HG02571 (cell line): ENCODE measurements around the gene LILRA5.
"Not testable (repeated sequence)": the region's sequence is repeated elsewhere in the genome, so short reads cannot be mapped to it uniquely, and the experiment has no call there.

ENCODE experiments used
- ATAC-seq: cut with Tn5 transposase; IDR thresholded peaks from one replicate; pipeline ENCODE4 v1.9.1; 2021; ENCODE audit warnings: mild to moderate bottlenecking, moderate library complexity; ENCODE audit not compliant: unreplicated experiment

LILRA5 gene

DNA sequence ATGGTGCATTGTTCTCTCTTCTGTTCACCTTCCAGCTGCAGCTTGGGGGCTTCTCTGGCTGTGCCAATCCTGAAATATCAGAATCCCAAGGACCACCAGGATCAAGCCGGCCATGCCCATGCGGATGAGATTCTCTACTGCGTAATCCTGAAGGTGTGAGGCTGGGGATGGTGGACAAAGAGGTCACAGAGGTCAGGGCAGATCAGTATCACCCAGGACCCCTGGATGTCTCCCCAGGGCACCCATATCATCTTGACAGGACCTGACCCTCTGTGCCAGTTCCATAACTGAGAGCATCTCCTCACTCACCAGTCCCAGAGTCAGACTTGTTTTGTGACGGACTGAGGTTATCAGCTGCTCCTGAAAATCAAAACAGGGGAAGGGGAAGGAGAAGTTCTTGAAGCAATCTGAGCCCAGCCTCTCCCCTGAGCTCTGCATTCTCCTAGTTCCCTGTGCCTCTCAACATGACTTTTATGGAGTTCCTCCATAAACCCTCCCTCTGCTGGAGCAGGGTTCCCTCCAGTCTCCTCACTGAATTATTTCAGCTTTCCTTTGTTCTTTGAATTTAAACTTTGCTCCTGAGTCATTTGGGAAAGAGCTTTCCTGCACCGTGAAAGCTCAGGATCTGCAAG lies 5.5 kb downstream of the LILRA5 start:
- ATAC-seq, result no peak

DNA sequence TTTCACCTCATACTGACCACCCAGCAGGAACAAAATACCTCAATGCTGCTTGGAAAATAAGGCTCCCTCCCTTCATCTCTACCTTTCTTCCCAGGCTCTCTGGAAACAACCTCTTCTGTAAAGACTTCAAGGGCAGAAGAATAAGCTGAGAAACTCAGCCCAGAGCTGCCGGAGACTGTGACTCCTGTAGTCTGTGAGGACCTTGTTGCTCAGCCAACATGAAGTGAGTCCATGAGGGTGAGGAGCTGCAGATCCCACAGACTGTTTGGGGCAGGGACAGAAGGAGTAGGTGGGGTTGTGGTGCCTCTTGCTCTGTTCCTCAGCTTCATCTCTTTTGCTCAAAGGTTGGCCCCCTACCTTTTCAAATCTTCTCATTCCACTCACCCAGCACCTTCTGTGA lies 7.8 kb downstream of the LILRA5 start:
- ATAC-seq, result no peak

DNA sequence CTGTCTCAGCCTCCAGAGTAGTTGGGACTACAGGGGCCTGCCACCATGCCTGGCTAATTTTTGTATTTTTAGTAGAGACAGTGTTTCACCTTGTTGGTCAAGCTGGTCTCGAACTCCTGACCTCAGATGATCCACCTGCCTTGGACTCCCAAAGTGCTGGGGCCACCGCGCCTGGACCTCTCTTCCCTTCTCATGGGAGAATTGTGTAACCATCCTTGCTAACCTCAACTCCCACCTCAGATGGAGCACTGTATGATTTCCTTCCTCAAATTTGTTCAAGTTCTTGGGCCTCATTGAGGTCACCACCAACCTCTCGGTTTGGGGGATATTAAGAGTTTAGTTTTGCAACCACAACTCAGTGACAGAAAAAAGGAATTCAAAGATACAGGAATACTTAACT lies 10.7 kb downstream of the LILRA5 start:
- ATAC-seq, result no peak

DNA sequence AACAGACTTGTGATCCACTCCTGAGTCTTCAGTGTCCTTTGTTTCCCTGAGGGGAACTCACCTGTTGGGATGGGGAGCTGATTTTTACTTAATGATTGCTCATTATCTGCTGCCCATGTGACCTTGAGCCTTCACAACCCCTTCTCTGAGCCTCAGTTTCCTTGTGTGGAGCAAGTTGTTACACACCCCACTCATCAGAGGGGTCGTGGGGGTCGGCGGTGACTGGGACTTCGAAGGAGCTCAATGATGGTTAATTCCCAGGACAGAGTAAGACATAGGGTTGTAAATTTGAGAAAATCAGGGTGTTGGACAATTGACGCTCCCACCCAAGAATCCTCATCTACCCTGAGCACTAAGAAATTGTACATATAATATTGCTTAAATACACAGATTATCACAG lies 13.5 kb downstream of the LILRA5 start:
- ATAC-seq, result no peak

DNA sequence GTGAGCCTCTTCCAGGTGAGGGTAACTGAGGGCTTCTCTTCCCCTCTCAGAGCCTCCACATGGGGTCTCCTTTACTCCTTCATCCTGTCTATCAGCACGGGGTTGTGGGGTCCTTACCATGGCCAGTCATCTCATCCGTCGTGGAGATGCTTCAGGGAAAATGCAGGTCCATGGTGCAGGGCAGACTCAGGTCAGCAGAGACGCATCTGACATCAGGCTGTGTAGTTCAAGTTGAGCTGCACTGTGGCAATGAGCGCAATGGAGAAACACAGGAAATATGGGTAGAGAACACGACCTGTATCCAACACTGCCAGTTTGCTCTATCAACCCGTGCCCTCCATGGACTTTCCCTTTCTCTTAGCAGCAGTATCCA lies 13.9 kb downstream of the LILRA5 start:
- no peak for ATAC-seq

DNA sequence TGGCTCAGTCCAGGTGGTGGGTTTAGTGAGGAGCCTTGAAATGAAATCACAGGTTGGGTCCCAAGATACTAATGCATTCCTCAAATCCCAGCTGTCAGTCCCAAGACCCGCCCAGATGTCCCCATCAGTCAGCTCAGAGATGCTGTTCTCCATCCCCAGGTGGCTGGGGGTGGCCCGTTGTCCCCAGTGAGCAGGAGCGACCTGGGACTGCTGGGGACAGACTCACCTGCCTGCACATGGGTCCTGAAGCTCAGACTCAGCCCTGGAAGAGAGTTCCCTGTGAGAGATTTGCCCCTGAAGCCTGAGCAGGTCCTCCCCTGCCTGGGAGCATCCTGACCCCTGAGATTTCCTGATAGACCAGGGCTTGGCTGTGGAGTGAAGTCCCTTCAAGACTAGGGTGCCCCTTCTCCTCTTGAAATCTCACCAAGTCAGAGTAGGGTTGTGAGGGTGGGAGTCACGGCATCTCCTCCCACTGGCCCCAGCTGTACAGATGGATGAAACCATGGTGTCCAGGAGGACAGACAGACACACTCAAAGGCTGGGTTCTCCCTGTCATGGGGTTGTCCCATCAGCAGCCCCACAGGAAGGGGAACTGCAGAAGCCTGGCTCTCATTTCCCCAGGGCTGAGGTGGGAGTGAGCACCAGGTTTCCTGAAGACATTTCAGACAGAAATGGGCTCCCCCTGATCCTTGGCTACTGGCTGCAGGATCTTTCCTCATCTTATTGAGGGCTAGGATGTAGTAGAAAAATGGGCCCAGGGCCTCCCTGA lies 14.4 kb downstream of the LILRA5 start:
- ATAC-seq, result no peak

DNA sequence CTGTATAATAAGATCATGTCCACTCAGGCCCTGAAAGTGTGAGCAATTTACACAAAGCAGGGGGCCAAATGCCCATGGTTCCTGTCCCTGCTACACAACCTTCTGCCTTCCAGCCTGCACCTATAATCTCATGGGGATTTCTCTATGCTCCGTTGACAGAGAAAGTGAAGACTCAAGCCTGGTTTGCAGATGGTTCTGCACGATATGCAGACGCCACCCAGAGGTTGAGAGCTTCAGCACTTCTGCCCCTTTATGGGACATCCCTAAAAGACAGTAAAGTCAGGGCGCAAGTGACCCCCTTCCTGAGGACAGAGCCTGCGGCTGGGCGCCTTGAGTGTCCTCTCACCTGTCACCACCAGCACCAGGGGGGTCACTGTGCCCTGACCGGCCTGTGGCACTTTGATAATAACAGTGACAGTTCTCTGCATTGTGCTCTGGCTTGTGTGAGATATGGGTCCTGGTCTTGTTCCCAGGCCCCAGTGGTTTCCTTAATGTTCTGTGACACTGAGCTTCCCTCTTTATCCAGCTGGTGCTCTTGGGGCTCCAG lies 15.1 kb downstream of the LILRA5 start:
- no peak for ATAC-seq

DNA sequence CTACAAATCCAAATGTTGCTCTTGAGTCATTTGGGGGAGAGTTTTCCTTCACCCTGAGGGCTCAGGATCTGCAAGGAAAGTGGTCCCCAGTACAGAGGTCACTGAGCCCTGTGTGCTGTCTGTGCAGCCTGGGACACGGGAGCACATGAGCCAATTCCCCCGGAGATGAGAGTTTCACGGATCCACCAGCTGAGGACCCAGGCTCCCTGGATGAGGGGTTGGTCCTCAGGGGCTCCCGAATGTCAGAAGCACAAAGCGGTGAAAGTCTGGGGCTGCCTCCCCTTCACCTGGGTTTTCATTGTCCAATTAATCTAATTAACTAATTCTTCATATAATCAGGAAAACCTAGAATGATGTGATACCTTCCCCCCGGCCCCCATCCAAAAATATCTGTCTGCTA lies 18.4 kb downstream of the LILRA5 start:
- ATAC-seq, result no peak

DNA sequence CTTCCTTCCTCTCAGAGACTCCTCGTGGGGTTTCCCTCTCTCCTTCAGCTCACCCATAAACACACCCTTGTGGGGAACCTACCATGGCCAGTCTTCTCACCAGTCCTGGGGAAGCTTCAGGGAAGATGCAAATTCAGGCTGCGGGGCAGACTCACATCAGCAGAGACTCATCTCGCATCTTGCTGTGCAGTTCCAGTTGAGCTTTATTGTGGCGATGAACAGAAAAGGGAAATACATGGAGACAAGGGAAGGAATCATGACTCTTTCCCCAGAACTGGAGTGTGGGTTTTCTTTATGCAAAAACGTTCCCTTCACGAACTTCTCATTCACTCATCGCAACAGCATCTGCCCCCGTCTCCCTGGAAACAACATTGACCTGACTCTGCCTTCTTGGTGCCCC lies 23.8 kb downstream of the LILRA5 start:
- not testable (repeated sequence) for ATAC-seq

DNA sequence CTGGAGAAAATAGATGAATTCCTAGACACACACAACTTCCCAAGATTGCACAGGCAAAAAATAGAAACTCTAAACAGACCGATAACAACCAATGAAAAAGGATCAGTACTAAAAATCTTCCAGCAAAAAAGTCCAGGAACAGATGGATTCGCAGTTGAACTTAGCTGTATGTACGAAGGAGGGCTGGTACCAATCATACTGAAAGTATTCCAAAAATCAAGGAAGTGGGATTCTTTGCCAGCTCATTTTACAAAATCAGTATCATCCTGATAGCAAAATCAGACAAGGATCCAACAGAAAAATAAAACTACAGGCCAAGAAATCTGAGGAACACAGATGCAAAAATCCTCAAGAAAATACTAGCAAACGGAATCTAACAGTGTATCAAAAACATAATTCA lies 25.5 kb downstream of the LILRA5 start:
- ATAC-seq, result no peak

DNA sequence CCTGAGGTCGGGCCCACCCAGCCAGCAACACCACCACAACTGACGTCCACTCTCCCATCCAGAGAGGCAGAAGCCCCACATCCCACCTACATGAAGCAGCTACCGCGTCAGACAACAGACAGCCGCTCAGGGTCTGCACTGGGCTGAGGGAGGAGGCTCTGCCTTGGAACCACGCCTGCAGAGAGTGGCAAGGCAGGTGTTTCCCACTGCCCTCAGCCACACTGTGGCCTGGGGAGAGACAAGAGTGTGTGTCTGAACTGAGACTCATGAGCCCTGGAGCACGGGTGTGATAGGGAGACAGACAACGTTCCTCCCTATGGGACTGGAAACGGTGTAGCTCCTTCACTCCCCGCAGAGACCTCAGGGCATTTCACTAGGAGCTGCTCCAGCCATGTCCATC lies 26.7 kb downstream of the LILRA5 start:
- ATAC-seq, result not testable (repeated sequence)

DNA sequence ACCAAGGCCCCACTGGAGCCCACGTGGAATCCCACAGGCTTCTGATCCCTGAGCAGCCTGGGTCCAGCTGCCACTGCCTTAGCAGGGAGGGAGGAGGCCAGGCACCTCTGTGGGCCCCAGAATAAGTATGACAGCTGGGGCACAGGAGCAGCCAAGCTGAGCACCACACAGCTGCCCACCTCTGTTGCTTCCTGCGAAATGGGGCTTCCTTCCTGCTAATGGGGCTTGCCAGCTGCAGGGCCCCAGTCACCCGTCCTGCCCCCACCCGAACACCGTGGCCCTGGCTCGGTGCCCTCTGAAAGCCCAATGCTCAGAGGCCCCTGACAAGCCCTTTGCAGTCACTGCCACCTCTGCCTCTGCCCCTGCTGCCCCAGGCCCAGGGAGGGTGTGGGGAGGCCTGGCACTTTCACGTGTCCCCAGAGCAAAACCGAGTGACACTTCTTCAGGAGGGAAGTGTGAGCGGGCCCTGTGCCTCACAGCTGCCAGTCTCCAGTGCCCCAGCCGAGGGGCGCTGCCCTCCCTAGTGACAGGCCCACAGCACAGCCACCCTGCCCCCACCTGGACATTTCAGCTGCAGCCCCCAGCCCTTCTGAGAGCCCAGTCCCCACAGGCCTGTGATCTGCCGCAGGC lies 27.4 kb downstream of the LILRA5 start:
- not testable (repeated sequence) for ATAC-seq

DNA sequence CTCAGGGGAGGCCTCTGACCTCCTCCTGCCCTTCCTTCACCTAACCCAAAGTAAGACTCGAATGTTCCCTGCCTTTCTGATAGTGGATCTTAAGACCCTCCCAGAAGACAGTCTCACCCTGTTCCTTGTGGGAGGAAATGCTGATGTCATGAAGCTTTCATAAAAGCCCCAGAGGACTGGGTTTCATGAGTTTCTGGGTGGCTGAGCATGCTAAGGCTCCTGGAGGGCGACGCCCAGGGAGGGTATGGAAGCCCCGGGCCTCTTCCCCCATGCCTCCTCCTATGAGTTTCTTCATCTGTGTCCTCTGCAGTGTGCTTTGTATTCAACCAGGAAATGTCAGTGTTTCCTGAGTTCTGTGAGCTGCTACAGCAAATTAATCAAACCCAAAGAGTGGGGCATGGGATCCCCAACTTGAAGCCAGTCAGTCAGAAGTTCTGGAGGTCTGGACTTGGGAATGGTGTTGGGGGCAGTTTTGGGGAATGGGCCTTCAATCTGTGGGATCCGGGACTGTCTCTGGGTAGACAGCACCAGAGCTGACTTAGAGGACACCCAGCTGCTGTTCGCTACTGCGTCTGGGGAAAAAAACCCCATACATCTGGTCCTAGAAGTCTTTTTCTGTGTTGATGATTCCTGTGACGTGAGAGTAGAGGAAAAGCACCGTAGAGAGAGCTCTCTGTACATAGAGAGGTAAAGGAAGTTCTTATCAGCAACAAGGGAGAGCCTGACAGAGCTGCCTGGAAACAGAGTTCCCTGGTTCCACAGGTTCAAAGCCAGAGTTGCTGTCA lies 30.1 kb downstream of the LILRA5 start:
- ATAC-seq, result no peak

DNA sequence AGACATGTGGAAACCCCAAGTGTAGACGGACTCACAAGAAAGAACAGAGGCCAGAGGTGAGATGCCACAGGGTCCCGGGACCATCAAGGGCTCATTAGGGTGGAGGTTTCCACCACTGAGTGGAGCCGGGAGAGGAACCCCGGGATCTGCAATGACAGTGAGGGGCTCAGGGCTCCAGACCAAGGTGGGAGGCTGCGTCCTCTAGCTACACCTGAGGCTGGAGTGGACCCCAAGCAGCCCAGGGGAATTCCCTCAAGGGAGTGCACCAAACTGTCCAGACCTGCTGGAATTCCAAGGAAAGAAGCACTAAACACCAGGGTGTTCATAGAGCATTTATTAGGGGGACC lies 31.3 kb downstream of the LILRA5 start:
- ATAC-seq, result not testable (repeated sequence)

DNA sequence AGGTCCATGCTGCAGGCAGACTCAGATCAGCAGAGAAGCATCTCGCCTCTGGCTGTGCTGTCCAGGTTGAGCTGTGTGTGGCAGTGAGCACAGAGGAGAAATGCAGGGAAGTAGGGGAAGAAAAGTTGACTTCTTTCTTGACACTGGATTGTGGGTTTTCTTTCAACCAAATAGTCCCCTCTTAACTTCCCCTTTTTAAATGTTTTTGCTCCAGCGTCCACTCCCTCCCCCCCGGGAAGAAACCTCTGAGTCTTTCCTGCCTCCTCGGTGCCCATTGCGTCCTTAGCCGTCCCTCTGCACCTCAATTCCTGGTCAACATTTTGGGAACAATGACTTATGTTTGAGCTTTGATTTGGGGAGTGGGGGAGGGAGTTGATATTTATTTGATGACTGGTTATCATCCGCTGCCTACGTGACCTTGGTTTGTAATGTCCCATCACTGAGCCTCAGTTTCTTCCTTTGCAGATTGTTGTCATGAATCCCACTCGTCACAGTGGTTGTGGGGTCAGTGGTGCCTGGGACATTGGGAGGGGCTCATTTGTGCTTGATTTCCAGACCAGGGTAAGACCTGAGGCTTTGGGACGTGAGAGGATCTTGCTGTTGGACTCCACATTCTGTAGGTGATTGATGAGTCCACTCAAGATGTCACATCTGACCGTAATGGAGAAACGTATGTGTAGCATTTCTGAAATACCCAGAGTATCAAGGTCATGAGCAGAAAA lies 31.8 kb downstream of the LILRA5 start, which contains the start of gene LILRB2:
Gene LILRB2 (minus strand): TSS at position 104 of the 722 bp plus-strand sequence. CDS start 614 bp downstream, outside the sequence.
- no peak for ATAC-seq

DNA sequence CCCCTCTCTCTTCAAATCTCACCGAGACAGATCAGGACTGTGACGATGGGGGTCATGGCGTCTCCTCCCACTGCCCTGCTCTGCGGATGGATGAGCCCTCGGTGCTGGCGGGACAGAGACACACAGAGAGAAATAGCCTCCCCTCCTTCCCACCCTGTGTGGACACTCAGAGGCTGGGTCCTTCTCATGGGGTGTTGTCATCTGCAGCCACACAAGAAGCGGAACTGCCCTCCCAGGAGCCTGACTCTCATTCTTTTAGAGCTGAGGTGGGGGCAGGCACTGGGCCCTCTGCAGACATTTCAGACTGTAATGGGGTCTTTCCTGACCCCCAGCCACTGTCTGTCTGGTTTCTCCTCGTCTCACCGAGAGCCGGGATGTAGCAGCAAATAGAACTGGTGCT lies 32.5 kb downstream of the LILRA5 start:
- not testable (repeated sequence) for ATAC-seq

DNA sequence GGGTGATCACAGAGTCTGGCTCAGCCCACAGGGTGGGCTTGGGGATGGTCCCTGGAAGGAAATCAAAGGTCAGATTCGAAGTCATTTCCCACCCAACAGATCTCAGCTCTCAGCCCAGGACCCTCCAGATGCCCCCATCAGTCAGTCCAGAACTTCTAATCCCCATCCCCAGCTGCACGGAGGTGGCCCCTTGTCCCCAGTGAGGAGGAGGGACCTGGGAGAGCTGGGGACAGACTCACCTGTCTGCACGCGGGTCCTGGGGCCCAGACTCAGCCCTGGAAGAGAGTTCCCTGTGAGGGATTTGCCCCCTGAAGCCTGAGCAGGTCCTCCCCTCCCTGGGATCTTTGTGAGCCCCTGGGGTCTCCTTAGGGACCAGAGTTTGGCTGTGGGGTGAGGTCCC lies 32.9 kb downstream of the LILRA5 start:
- not testable (repeated sequence) for ATAC-seq

DNA sequence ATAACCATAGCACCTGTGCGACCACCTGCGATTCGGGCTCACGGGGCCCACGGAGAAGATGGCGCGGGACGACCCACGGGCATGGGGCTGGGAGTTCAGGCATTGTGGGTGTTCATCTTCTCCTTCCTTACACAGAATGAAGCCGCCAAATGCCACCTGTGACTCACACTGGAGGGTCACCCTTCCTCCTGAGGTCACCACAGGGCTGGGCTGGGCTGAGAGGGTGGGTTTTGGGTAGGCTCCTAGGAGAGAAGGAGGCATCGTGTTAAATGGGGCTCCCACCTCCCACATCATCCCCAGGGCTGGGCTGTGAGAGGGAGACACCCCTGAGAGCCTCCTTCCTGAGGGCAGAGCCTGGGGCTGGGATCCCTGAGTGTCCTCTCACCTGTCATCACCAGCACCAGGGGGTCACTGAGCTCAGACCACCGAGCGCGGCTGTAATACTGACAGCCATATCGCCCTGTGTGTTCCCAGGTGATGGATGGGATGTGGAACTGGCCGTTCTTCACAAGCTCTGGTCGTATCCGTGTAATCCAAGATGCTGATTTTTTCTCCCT lies 33.5 kb downstream of the LILRA5 start:
- ATAC-seq, result no peak

DNA sequence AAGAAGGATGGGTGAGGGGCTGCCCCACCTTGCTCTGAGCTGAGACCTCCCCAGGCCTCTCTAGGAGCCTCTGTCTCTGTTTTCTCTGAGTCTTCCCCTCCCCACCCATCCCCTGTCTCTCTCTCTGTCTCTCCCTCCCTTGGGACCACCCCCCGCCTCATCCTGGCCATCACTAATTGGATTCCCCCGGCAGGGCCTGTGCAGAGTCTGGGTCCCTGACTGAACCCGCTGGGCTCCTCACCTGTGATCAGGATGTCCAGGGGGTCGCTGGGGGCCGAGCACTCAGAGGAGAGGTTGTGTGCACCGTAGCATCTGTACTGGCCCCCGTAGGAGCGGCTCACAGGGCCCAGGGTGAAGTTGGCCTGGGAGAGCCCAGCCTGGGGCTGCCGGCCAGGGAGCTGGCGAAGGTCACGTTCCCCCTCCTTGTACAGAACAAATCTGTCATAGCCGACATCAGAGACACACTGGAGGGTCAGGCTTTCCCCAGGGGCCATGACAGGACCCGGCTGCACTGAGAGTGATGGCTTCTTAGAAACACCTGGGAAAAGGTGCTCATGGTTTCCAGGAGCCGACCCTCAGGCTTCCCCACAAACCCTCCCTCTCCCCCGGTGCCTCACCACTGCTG lies 34.3 kb downstream of the LILRA5 start:
- ATAC-seq, result not testable (repeated sequence)

DNA sequence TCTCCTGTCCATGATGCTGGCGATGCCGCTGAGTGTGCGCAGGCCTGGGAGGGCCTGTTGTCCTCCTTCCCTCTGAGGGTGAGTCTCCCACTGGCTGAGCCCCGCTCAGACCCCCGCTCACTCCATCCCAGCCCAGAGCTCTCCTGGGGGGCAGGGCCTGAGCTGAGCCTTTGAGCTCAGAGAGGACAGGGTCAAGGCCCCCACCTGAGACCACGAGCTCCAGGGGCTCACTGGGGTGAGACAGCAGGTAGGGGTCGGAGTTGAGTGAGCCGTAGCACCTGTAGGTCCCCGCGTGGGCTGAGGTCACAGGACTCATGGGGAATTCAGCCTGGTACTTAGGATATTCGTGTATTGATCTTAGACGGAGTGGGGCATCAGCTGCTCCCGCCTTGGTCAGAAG lies 34.9 kb downstream of the LILRA5 start:
- not testable (repeated sequence) for ATAC-seq
